ENCODE measurements around the gene SVIP. TPM values are rescaled to one million over a fixed set of nuclear protein-coding genes. Genes with fewer than 3 reads are reported as not detected.
A peak's percentile ranks its signal among the peaks of the same experiment; 100 is the strongest.

The SVIP gene
- total RNA-seq, 1 donor from 2014 or later = 16.9 TPM

DNA sequence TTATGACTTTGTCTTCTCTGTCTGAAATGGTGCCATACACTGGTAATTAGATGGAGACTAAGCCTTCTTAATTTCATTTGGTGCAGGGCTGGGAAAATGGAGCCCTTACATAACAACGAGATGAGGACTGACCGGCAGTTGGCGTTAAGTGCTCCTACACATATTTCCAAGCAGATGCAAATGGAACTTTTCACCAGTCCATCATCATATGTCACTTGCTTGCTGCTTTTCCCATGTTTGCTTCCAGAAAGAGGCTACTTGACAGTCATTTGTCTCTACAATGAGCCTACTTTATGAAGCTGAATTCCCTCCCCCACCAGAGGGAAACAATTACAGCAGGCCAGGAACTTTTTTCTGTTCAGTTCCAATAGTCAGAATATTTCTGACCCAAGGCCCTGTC, 32.6 kb downstream of the SVIP start:
- intact Hi-C loops (cut with micrococcal nuclease) = no loop called here
- CTCF ChIA-PET = interaction anchor here (3.5 kb wide), 1 partner anchor 9 kb away, joined by 13 read pairs; no protein-coding TSS in a partner anchor
- H3K27ac Mint-ChIP-seq = no peak overlapping the region

DNA sequence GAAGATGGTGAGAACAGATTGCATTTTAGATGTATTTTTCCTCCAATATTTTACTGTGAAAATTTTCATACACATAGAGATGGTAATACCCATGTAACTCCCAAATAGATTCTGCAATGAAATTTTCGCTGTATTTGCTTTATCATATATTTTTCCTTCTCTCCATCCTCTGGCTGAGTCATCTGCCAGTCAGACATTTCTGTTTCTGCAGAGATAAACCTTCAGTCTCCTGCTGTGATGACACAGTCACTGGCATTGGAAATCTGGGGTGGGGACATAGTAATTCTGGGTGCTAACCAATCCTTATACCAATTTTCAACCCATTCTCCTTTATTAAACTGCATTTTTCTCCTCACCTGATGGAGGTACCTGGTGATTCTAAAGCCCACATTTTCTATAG, 33.7 kb downstream of the SVIP start:
- POLR2A ChIA-PET = no interaction called here
- CTCF ChIA-PET = interaction anchor here (3.5 kb wide), 1 partner anchor 8 kb away, joined by 13 read pairs; no protein-coding TSS in a partner anchor
- Mint-ChIP-seq H3K4me1 (no peaks in the 10 kb centered on the region), H3K4me3 (no peak overlapping the region), H3K27ac (no peak overlapping the region), H3K36me3 (ENCODE audit: low read depth) (no peaks in the 10 kb centered on the region), H3K27me3 (peaks cover 3% of the 10 kb centered on the region), H3K9me3 (no peaks in the 10 kb centered on the region)
- DNase-seq (no peak), ATAC-seq (ENCODE audit: low read depth) (no peak)
- TF ChIP-seq, protein P1, sequence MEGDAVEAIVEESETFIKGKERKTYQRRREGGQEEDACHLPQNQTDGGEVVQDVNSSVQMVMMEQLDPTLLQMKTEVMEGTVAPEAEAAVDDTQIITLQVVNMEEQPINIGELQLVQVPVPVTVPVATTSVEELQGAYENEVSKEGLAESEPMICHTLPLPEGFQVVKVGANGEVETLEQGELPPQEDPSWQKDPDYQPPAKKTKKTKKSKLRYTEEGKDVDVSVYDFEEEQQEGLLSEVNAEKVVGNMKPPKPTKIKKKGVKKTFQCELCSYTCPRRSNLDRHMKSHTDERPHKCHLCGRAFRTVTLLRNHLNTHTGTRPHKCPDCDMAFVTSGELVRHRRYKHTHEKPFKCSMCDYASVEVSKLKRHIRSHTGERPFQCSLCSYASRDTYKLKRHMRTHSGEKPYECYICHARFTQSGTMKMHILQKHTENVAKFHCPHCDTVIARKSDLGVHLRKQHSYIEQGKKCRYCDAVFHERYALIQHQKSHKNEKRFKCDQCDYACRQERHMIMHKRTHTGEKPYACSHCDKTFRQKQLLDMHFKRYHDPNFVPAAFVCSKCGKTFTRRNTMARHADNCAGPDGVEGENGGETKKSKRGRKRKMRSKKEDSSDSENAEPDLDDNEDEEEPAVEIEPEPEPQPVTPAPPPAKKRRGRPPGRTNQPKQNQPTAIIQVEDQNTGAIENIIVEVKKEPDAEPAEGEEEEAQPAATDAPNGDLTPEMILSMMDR (IDR thresholded peaks at IDR 0.05) = no peak
- intact Hi-C loops (cut with micrococcal nuclease) = no loop called here

More for the DNA sequence above, 32.6 kb downstream of the SVIP start:
- no peak for DNase-seq
- TF ChIP-seq, protein P1 (IDR thresholded peaks at IDR 0.05) = no peak
- Mint-ChIP-seq H3K4me3 (no peak overlapping the region), H3K36me3 (ENCODE audit: low read depth) (no peaks in the 10 kb centered on the region), H3K4me1 (no peaks in the 10 kb centered on the region), H3K27me3 (peaks cover 3% of the 10 kb centered on the region), H3K9me3 (no peaks in the 10 kb centered on the region)
- POLR2A ChIA-PET = no interaction called here
- ATAC-seq (ENCODE audit: low read depth) = no peak

DNA sequence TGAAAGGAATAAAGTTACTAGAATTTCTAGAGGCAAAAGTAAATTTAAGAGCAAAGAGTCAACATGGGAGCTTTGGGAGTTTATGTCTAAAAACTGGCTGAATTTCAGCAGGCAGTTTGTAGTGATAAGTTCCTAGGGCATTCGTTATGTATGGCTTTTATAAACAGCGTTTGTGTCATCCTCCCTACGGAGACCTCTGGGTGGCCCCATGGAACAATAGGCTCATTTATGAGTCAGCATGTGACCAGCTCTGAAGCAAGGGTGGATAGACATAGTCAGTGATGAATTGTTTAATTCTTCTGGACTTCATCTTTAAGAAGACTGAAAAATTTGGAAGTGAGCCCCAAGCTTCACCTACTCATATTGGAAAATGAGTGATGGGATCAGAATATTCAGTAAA, 37.1 kb downstream of the SVIP start:
- intact Hi-C loops (cut with micrococcal nuclease) = no loop called here
- TF ChIP-seq, protein P1 (IDR thresholded peaks at IDR 0.05) = no peak
- Mint-ChIP-seq H3K9me3 (no peaks in the 10 kb centered on the region), H3K4me1 (no peaks in the 10 kb centered on the region), H3K27me3 (no peaks in the 10 kb centered on the region), H3K36me3 (ENCODE audit: low read depth) (no peaks in the 10 kb centered on the region), H3K4me3 (no peak overlapping the region), H3K27ac (no peak overlapping the region)
- no peak for DNase-seq
- ChIA-PET POLR2A (no interaction called here), CTCF (no interaction called here)
- no peak for ATAC-seq (ENCODE audit: low read depth)

DNA sequence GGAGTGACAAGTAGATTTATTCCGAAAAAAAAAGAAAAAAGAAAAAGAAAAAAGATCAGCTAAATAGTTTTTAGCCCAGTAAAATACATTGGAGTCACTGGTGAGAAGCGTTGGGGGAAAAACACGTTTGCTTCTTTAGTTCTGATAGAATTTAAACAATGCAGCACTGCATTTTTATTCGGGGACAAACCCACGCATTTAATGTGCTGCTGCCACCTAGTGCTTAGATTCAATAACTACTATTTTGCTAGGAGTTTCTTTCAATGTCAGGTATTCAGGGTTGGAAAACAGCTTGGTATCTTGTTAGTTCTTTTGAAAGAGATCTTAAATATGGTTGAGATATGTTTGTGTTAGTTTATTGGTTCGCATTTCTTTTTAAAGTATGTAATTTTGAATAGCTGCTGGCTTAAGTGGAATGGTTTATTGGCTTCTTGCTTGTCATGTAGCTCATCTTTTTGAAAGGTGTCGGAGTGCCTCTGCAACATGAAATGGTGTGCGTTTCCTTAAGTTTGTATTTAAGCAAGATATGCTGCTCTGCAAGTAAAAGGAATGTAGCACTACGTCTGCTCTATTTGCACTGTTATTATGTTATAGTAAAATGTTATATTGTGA, 41.9 kb downstream of the SVIP start:
- ATAC-seq (ENCODE audit: low read depth) (peak; percentile 40), DNase-seq (no peak)
- H3K9me3 Mint-ChIP-seq = no peaks in the 10 kb centered on the region
- no peak overlapping the region for H3K27ac Mint-ChIP-seq
- no peaks in the 10 kb centered on the region for H3K4me1 Mint-ChIP-seq
- ChIA-PET CTCF (interaction anchor here (0.7 to 2.5 kb wide), 13 partner anchors 10 to 543 kb away, joined by 3 to 27 read pairs (median 6); partner anchors contain the start of gene SVIP), POLR2A (no interaction called here)
- TF ChIP-seq, protein P1 (IDR thresholded peaks at IDR 0.05) = peak; percentile 65
- no peak overlapping the region for H3K4me3 Mint-ChIP-seq
- no peaks in the 10 kb centered on the region for H3K36me3 Mint-ChIP-seq (ENCODE audit: low read depth)
- intact Hi-C loops (cut with micrococcal nuclease) = loop anchor here (1.0 kb wide), 2 partner anchors 42 to 453 kb away; partner anchors contain the start of gene SVIP
- H3K27me3 Mint-ChIP-seq = peaks cover 3% of the 10 kb centered on the region

DNA sequence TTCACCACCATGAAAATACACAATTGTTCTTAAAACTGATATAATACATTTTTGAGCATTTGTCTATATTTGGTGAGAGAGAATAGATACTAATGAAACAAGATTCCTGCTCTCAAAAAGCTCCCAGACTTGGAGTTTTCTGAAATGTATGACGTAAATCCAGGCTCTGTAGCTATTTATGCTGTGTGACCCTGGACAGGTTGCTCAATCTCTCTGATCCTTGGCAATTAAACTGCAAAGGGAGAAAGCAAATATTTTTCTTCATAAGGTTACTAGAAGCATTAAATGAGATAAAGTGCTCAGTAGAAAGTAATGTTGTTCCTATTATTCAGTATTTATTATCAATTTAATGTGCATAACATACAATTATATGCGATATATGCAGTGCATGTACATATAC, 42.5 kb downstream of the SVIP start:
- ATAC-seq (ENCODE audit: low read depth) = no peak
- CTCF ChIA-PET = interaction anchor here (0.9 to 2.5 kb wide), 6 partner anchors 10 to 456 kb away, joined by 3 to 27 read pairs (median 12); partner anchors contain the start of gene SVIP
- intact Hi-C loops (cut with micrococcal nuclease) = loop anchor here (1.0 kb wide), 2 partner anchors 42 to 453 kb away; partner anchors contain the start of gene SVIP
- Mint-ChIP-seq H3K27ac (no peak overlapping the region), H3K4me1 (no peaks in the 10 kb centered on the region), H3K27me3 (peaks cover 3% of the 10 kb centered on the region), H3K9me3 (no peaks in the 10 kb centered on the region), H3K36me3 (ENCODE audit: low read depth) (no peaks in the 10 kb centered on the region), H3K4me3 (no peak overlapping the region)
- TF ChIP-seq, protein P1 (IDR thresholded peaks at IDR 0.05) = no peak
- POLR2A ChIA-PET = no interaction called here
- no peak for DNase-seq

Data from activated B cell treated with CpG ODN at 0.5 μM for 24 hours (primary cell).